Liver (tissue), 9 donors: ENCODE data around the gene H2BK1. TPM values are rescaled to one million over a fixed set of nuclear protein-coding genes. Genes with fewer than 3 reads are reported as not detected.

Experiments
- DNase-seq: peaks from one replicate; pipeline ENCODE4 v3.0.0-alpha.2; 2017; ENCODE audit warnings: low spot score
- H3K27ac ChIP-seq, 2 donors: one replicate each; pipeline ENCODE4 v1.7.0; 2013; ENCODE audit warnings: inconsistent platforms in 2 of 2, low read length in 2 of 2, control low read depth in 1 of 2, low read depth in 1 of 2, mild to moderate bottlenecking in 1 of 2
- H3K27me3 ChIP-seq, 4 donors: one replicate each; pipeline versions ENCODE4 v1.6.1 to v1.7.0; 2013; ENCODE audit warnings: low read length in 3 of 4, inconsistent platforms in 1 of 4, mild to moderate bottlenecking in 1 of 4, moderate library complexity in 1 of 4; ENCODE audit not compliant: control insufficient read depth in 4 of 4, insufficient read depth in 4 of 4
- H3K36me3 ChIP-seq, 4 donors: one replicate each; pipeline versions ENCODE4 v1.6.1 to v1.7.0; 2013; ENCODE audit warnings: low read length in 3 of 4, mild to moderate bottlenecking in 3 of 4, low read depth in 1 of 4, moderate library complexity in 1 of 4; ENCODE audit not compliant: control insufficient read depth in 4 of 4, insufficient read depth in 3 of 4
- H3K4me1 ChIP-seq, 4 donors: one replicate each; pipeline versions ENCODE4 v1.6.1 to v1.7.0; 2013; ENCODE audit warnings: low read length in 3 of 4, mild to moderate bottlenecking in 3 of 4, moderate library complexity in 1 of 4; ENCODE audit not compliant: control insufficient read depth in 4 of 4, insufficient read depth in 4 of 4
- H3K4me3 ChIP-seq, 3 donors: one replicate each; pipeline versions ENCODE4 v1.6.1 to v1.7.0; 2013; ENCODE audit warnings: low read length in 3 of 3, control low read depth in 1 of 3, low read depth in 1 of 3, mild to moderate bottlenecking in 1 of 3
- H3K9ac ChIP-seq, 2 donors: one replicate each; pipeline ENCODE4 v1.7.0; 2013; ENCODE audit warnings: low read length in 2 of 2, mild to moderate bottlenecking in 2 of 2, moderate library complexity in 2 of 2, control low read depth in 1 of 2, low read depth in 1 of 2
- H3K9me3 ChIP-seq, 4 donors: one replicate each; pipeline versions ENCODE4 v1.6.1 to v1.7.0; 2013; ENCODE audit warnings: low read length in 3 of 4; ENCODE audit not compliant: control insufficient read depth in 4 of 4
- ATF3 ChIP-seq: IDR thresholded peaks from 2 replicates; pipeline ENCODE4 v1.6.1; 2016; ENCODE audit warnings: antibody characterized with exemption
- EGR1 ChIP-seq, 2 donors: IDR thresholded peaks; 2 replicates each; pipeline ENCODE4 v1.6.1; 2016 to 2018; ENCODE audit warnings: antibody characterized with exemption in 2 of 2, low read depth in 2 of 2
- FOXA1 ChIP-seq: IDR thresholded peaks from 2 replicates; pipeline ENCODE4 v1.6.1; 2016; ENCODE audit warnings: antibody characterized with exemption
- FOXA2 ChIP-seq: IDR thresholded peaks from 2 replicates; pipeline ENCODE4 v1.6.1; 2016; ENCODE audit warnings: antibody characterized with exemption
- GABPA ChIP-seq, 2 donors: IDR thresholded peaks in 1 of 2; conservative IDR thresholded peaks in 1 of 2; 2 replicates each; pipeline ENCODE4 v1.6.1; 2016; ENCODE audit warnings: antibody characterized with exemption in 2 of 2, mild to moderate bottlenecking in 1 of 2, moderate library complexity in 1 of 2
- HNF4A ChIP-seq, 2 donors: conservative IDR thresholded peaks; 2 replicates each; pipeline ENCODE4 v1.6.1; 2016; ENCODE audit warnings: antibody characterized with exemption in 2 of 2, mild to moderate bottlenecking in 2 of 2
- HNF4G ChIP-seq: IDR thresholded peaks from 2 replicates; pipeline ENCODE4 v1.6.1; 2016; ENCODE audit warnings: antibody characterized with exemption
- JUND ChIP-seq, 2 donors: IDR thresholded peaks; 2 replicates each; pipeline ENCODE4 v1.6.1; 2016; ENCODE audit warnings: antibody characterized with exemption in 2 of 2
- MAX ChIP-seq: IDR thresholded peaks from 2 replicates; pipeline ENCODE4 v1.6.1; 2016; ENCODE audit warnings: antibody characterized with exemption
- NR2F2 ChIP-seq: IDR thresholded peaks from 2 replicates; pipeline ENCODE4 v1.6.1; 2016; ENCODE audit warnings: antibody characterized with exemption
- RXRA ChIP-seq, 2 donors: IDR thresholded peaks; 2 replicates each; pipeline ENCODE4 v1.6.1; 2017 to 2018; ENCODE audit warnings: antibody characterized with exemption in 2 of 2, mild to moderate bottlenecking in 1 of 2
- SP1 ChIP-seq: IDR thresholded peaks from 2 replicates; pipeline ENCODE4 v1.6.1; 2018; ENCODE audit warnings: antibody characterized with exemption, mild to moderate bottlenecking
- TAF1 ChIP-seq: conservative IDR thresholded peaks from 2 replicates; pipeline ENCODE4 v1.6.1; 2016; ENCODE audit warnings: antibody characterized with exemption, mild to moderate bottlenecking
- YY1 ChIP-seq: IDR thresholded peaks from 2 replicates; pipeline ENCODE4 v1.6.1; 2016; ENCODE audit warnings: antibody characterized with exemption, mild to moderate bottlenecking
- WGBS: extraction: QIAGEN DNeasy Blood & Tissue Kit; methylation state at CpG from one replicate; pipeline ENCODE4 v1.1.7; 2013; 5-methylcytosine and 5-hydroxymethylcytosine counted together
- polyA plus RNA-seq, 2 donors: library from polyadenylated mRNA; stranded (reverse) in 1 of 2; unstranded in 1 of 2; fragments of 200-250 nt in 1 of 2; fragments of >200 nt in 1 of 2; fragmentation: Nextera tagmentation in 1 of 2; extraction: Ambion mirVana in 1 of 2; gene quantifications; one replicate each; pipeline versions ENCODE4 v1.2.1 to v1.2.3, GENCODE V29; 2013 to 2015
- total RNA-seq, 2 donors: library from RNA; depleted of rRNA; stranded (reverse); fragments of >200 nt; gene quantifications; one replicate each; pipeline ENCODE4 v1.2.3, GENCODE V29; 2014
- TF ChIP-seq, protein P1 (sequence below): IDR thresholded peaks from 2 replicates; pipeline ENCODE4 v1.6.1; 2016; ENCODE audit warnings: antibody characterized with exemption
- TF ChIP-seq, protein P2 (sequence below): fragments of 150-350 bp; IDR thresholded peaks from 2 replicates; pipeline ENCODE4 v1.5.1; 2017; ENCODE audit warnings: improper control_type of control experiment, low read depth, low read length; ENCODE audit not compliant: missing input control
- donor health status: healthy.
- donor health status: healthy.
- donor health status: healthy.
- donor health status: healthy.
- donor health status: healthy.

Gene H2BK1
- total and polyA plus RNA-seq, 4 donors, result not detected

GRCh38 chr7:151226875-151227782 lies 16.8 kb upstream of the H2BK1 start, which contains the start of gene ABCF2 (continued):
- TF ChIP-seq, protein P1, sequence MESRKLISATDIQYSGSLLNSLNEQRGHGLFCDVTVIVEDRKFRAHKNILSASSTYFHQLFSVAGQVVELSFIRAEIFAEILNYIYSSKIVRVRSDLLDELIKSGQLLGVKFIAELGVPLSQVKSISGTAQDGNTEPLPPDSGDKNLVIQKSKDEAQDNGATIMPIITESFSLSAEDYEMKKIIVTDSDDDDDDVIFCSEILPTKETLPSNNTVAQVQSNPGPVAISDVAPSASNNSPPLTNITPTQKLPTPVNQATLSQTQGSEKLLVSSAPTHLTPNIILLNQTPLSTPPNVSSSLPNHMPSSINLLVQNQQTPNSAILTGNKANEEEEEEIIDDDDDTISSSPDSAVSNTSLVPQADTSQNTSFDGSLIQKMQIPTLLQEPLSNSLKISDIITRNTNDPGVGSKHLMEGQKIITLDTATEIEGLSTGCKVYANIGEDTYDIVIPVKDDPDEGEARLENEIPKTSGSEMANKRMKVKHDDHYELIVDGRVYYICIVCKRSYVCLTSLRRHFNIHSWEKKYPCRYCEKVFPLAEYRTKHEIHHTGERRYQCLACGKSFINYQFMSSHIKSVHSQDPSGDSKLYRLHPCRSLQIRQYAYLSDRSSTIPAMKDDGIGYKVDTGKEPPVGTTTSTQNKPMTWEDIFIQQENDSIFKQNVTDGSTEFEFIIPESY, result peak; percentile 95
- TF ChIP-seq SP1, result peak; percentile 96
- no peak for TF ChIP-seq FOXA1
- TF ChIP-seq ATF3, result no peak
- TF ChIP-seq TAF1, result peak; percentile 65

DNA sequence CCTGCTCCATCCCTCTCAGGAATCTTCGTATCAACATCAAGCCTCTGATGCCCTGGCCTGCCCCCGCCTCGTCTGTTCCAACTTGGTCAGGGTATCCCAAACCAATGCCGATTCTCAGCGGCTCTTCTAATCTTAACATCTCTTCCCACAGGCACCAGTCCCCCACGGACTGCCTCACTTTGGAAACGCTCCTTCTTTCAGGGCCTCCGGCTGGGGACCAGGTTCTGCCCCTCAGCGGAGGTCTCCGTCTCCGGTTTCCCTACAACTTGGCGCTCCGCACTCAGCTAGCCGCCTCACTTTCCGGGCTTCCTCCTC lies 16.2 kb upstream of the H2BK1 start:
- Histone ChIP-seq H3K36me3 (peaks cover 8 to 31% (median 21%) of the 10 kb centered on the region in 4 donors), H3K27me3 (no peaks in the 10 kb centered on the region), H3K27ac (peak overlapping the region; percentile 48 to 60), H3K9me3 (no peaks in the 10 kb centered on the region), H3K4me1 (peaks cover 0 to 28% (median 18%) of the 10 kb centered on the region in 4 donors), H3K9ac (peak overlapping the region; percentile 62 to 69), H3K4me3 (peak overlapping the region; percentile 81 to 95 (median 90))
- no peak for TF ChIP-seq HNF4A (conservative IDR thresholded peaks at IDR 0.05)
- TF ChIP-seq MAX, result no peak
- TF ChIP-seq ATF3, result no peak
- TF ChIP-seq, protein P2, sequence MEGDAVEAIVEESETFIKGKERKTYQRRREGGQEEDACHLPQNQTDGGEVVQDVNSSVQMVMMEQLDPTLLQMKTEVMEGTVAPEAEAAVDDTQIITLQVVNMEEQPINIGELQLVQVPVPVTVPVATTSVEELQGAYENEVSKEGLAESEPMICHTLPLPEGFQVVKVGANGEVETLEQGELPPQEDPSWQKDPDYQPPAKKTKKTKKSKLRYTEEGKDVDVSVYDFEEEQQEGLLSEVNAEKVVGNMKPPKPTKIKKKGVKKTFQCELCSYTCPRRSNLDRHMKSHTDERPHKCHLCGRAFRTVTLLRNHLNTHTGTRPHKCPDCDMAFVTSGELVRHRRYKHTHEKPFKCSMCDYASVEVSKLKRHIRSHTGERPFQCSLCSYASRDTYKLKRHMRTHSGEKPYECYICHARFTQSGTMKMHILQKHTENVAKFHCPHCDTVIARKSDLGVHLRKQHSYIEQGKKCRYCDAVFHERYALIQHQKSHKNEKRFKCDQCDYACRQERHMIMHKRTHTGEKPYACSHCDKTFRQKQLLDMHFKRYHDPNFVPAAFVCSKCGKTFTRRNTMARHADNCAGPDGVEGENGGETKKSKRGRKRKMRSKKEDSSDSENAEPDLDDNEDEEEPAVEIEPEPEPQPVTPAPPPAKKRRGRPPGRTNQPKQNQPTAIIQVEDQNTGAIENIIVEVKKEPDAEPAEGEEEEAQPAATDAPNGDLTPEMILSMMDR, result no peak
- no peak for TF ChIP-seq JUND (IDR thresholded peaks at IDR 0.05)
- no peak for TF ChIP-seq GABPA (IDR thresholded peaks at IDR 0.05 in 1 of 2, conservative IDR thresholded peaks at IDR 0.05 in 1 of 2)
- TF ChIP-seq, protein P1, result no peak
- TF ChIP-seq TAF1, result no peak
- no peak for TF ChIP-seq EGR1 (IDR thresholded peaks at IDR 0.05; ENCODE audit: low read depth in 2 of 2)
- no peak for TF ChIP-seq YY1
- TF ChIP-seq NR2F2, result no peak
- TF ChIP-seq FOXA2, result no peak
- no peak for TF ChIP-seq RXRA (IDR thresholded peaks at IDR 0.05)
- TF ChIP-seq HNF4G, result no peak
- no peak for TF ChIP-seq FOXA1
- DNase-seq, result no peak
- 3% methylated on average over 15 of the region's 15 CpGs for WGBS
